Activated naive CD8-positive, alpha-beta T cell (primary cell): ENCODE results near the gene PDE3B.
"Not testable (repeated sequence)": the region's sequence is repeated elsewhere in the genome, so short reads cannot be mapped to it uniquely, and the experiment has no call there.

ENCODE experiments used
- H3K27ac Mint-ChIP-seq: one replicate; pipeline ENCODE4 v1.8.0; 2021; ENCODE audit warnings: mixed read lengths
- H3K27me3 Mint-ChIP-seq: one replicate; pipeline ENCODE4 v1.8.0; 2021; ENCODE audit warnings: mixed read lengths
- H3K36me3 Mint-ChIP-seq: one replicate; pipeline ENCODE4 v1.8.0; 2021; ENCODE audit warnings: mixed read lengths
- H3K4me1 Mint-ChIP-seq: one replicate; pipeline ENCODE4 v1.8.0; 2021; ENCODE audit warnings: low read depth, mixed read lengths
- H3K4me3 Mint-ChIP-seq: one replicate; pipeline ENCODE4 v1.8.0; 2021; ENCODE audit warnings: mild to moderate bottlenecking, mixed read lengths
- H3K9me3 Mint-ChIP-seq: one replicate; pipeline ENCODE4 v1.8.0; 2021; ENCODE audit warnings: low read depth, mixed read lengths

Gene PDE3B

DNA sequence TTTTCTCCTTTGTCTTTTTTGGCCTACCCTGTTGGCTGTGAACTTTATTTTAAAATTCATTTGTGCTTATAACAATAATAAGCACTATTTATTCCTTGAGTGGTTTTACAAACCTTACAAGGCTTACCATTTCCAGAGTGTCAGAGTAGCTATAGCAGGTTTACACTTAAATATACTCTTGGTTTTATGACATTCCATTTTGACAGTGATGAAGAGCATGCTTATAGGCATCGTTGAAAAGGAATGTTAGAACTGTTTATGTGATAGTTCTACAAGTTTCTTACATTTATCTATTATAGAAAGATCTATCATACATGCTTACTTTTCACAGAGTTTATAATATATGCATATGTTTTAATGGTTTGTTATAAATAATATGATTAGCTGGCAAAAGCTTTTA is 84.1 kb downstream of the PDE3B start:
- Mint-ChIP-seq H3K27ac (peak overlapping the region; percentile 91), H3K4me3 (peak overlapping the region; percentile 18), H3K36me3 (peaks cover 18% of the 10 kb centered on the region), H3K9me3 (no peaks in the 10 kb centered on the region), H3K27me3 (no peaks in the 10 kb centered on the region), H3K4me1 (peaks cover 70% of the 10 kb centered on the region)

DNA sequence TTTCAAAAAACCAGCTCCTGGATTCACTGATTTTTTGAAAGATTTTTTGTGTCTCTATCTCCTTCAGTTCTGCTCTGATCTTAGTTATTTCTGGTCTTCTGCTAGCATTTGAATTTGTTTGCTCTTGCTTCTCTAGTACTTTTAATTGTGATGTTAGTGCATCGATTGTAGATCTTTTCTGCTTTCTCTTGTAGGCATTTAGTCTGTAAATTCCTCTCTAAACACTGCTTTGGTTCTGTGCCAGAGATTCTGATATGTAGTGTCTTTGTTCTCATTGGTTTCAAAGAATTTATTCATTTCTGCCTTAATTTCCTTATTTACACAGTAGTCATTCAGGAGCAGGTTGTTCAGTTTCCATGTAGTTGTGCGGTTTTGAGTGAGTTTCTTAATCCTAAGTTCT is 96.9 kb downstream of the PDE3B start:
- H3K4me3 Mint-ChIP-seq: peak overlapping the region; percentile 1
- H3K9me3 Mint-ChIP-seq: peaks cover 24% of the 10 kb centered on the region
- H3K4me1 Mint-ChIP-seq: peaks cover 71% of the 10 kb centered on the region
- H3K36me3 Mint-ChIP-seq: peaks cover 39% of the 10 kb centered on the region
- not testable (repeated sequence) for H3K27me3 Mint-ChIP-seq
- H3K27ac Mint-ChIP-seq: peak overlapping the region; percentile 79

DNA sequence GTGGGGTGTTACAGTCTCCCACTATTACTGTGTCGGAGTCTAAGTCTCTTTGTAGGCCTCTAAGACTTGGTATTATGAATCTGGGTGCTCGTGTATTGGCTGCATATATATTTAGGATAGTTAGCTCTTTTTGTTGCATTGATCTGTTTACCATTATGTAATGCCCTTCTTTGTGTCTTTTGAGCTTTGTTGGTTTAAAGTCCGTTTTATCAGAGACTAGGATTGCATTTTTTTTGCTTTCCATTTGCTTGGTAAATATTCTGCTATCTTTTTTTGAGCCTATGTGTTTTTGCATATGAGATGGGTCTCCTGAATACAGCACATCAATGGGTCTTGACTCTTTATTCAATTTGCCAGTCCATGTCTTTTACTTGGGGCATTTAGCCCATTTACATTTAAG is 97.6 kb downstream of the PDE3B start:
- Mint-ChIP-seq H3K4me3 (no peak overlapping the region), H3K9me3 (peaks cover 24% of the 10 kb centered on the region), H3K36me3 (peaks cover 43% of the 10 kb centered on the region)

GRCh38 chr11:14742849-14743559 is 99.4 kb downstream of the PDE3B start:
- peaks cover 51% of the 10 kb centered on the region for H3K36me3 Mint-ChIP-seq

More for the DNA sequence above, 97.6 kb downstream of the PDE3B start:
- peak overlapping the region; percentile 89 for H3K27ac Mint-ChIP-seq
- H3K4me1 Mint-ChIP-seq: peaks cover 69% of the 10 kb centered on the region
- no peaks in the 10 kb centered on the region for H3K27me3 Mint-ChIP-seq

GRCh38 chr11:14743667-14744066 is 100.1 kb downstream of the PDE3B start:
- peak overlapping the region; percentile 51 for H3K4me3 Mint-ChIP-seq
- not testable (repeated sequence) for H3K27me3 Mint-ChIP-seq
- peak overlapping the region; percentile 81 for H3K27ac Mint-ChIP-seq
- H3K9me3 Mint-ChIP-seq: peaks cover 35% of the 10 kb centered on the region
- peaks cover 46% of the 10 kb centered on the region for H3K36me3 Mint-ChIP-seq
- peaks cover 67% of the 10 kb centered on the region for H3K4me1 Mint-ChIP-seq

More at GRCh38 chr11:14742849-14743559, 99.4 kb downstream of the PDE3B start:
- Mint-ChIP-seq H3K27ac (peak overlapping the region; percentile 89), H3K9me3 (peaks cover 35% of the 10 kb centered on the region), H3K4me3 (no peak overlapping the region), H3K27me3 (no peaks in the 10 kb centered on the region), H3K4me1 (peaks cover 73% of the 10 kb centered on the region)

DNA sequence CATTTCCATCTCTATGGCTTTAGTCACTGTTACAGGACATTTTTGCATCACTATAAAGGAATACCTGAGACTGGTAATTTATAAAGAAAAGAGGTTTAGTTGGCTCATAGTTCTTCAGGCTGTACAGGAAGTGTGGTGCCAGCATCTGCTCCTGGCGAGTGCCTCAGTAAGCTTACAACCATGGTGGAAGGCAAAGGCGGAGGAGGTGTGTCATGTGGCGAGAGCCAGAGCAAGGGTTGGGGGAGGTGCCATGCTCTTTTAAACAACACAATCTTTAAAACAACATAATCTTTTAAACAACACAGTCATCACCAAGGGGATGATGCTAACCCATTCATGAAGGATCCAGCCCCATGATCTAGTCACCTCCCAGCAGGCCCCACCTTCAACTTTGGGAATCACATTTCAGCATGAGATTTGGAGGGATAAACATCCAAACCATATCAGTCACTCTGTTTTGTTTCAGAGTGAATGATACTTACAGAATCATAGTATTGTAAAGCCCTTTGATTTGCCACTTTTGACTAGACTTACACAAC is 103.3 kb downstream of the PDE3B start:
- peaks cover 20% of the 10 kb centered on the region for H3K9me3 Mint-ChIP-seq
- H3K36me3 Mint-ChIP-seq: peaks cover 30% of the 10 kb centered on the region
- peaks cover 64% of the 10 kb centered on the region for H3K4me1 Mint-ChIP-seq
- peak overlapping the region; percentile 42 for H3K4me3 Mint-ChIP-seq
- no peaks in the 10 kb centered on the region for H3K27me3 Mint-ChIP-seq
- peak overlapping the region; percentile 89 for H3K27ac Mint-ChIP-seq

DNA sequence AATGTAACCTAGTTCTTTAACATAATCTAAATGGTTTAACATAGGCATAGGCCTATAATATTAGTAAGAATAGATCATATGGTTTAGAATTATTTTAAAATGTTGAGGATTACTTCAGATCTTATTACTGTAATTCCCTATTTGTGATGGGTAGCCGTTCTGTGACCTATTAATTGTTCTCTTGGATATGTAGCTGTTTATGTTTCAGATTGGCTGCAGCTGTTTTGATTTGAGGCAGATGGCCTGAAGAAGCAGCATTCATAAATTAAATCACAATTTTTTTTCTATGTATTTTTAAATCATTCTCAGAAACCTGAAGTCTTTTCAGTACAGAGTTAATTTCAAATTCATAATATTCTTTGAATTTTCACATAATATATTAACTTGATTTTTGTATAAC is 104.5 kb downstream of the PDE3B start:
- Mint-ChIP-seq H3K4me3 (no peak overlapping the region), H3K27me3 (no peaks in the 10 kb centered on the region), H3K4me1 (peaks cover 68% of the 10 kb centered on the region), H3K9me3 (peaks cover 14% of the 10 kb centered on the region), H3K36me3 (peaks cover 28% of the 10 kb centered on the region), H3K27ac (peak overlapping the region; percentile 28)

DNA sequence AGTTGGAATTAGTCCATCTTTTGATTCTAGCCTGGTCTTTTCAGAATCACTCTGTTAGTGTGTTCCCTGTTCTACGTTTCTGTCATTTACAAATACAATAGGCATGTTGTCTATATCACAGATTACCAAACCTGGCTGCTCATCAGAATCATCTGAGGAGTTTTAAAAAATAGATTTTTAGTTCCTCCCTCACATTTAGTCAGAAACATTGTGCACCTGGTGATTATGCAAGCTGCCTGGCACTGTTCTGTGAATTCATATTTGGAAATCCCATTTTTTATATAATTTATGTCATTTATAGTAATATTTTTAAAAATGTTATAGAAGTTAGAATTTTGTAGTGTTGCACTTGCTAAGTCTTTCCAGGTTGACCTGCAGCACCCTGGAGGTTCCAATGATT is 107.3 kb downstream of the PDE3B start:
- no peaks in the 10 kb centered on the region for H3K27me3 Mint-ChIP-seq
- peak overlapping the region; percentile 41 for H3K27ac Mint-ChIP-seq
- peaks cover 74% of the 10 kb centered on the region for H3K4me1 Mint-ChIP-seq

GRCh38 chr11:14751975-14752407 is 108.4 kb downstream of the PDE3B start:
- Mint-ChIP-seq H3K27me3 (no peaks in the 10 kb centered on the region), H3K4me3 (peak overlapping the region; percentile 68), H3K27ac (peak overlapping the region; percentile 94), H3K36me3 (peaks cover 15% of the 10 kb centered on the region), H3K4me1 (peaks cover 70% of the 10 kb centered on the region), H3K9me3 (peaks cover 4% of the 10 kb centered on the region)

More for the DNA sequence above, 107.3 kb downstream of the PDE3B start:
- Mint-ChIP-seq H3K4me3 (no peak overlapping the region), H3K36me3 (peaks cover 22% of the 10 kb centered on the region), H3K9me3 (peaks cover 11% of the 10 kb centered on the region)

GRCh38 chr11:14755140-14755539 is 111.5 kb downstream of the PDE3B start:
- no peaks in the 10 kb centered on the region for H3K27me3 Mint-ChIP-seq
- no peak overlapping the region for H3K4me3 Mint-ChIP-seq
- H3K4me1 Mint-ChIP-seq: peaks cover 65% of the 10 kb centered on the region
- H3K36me3 Mint-ChIP-seq: peaks cover 10% of the 10 kb centered on the region
- peak overlapping the region; percentile 84 for H3K27ac Mint-ChIP-seq
- no peaks in the 10 kb centered on the region for H3K9me3 Mint-ChIP-seq

DNA sequence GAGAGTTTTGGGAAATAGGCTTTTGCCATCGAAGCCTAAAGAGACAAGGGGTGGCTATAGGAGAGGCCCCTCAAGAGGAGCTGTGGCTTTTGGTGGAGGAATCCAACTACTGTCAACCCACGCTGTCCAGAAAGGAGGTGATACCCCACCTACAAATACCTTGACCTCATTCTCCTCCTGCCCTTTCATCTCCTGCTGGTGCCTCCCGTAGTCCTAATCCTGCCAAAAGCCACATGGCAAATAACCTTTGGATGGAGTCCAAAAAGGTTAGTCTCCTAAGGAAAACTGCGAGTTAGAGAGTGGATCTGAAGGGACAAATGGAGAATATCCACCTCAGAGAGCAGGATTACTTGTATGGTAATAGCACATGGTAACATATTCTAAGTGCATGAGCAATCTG is 112.7 kb downstream of the PDE3B start:
- Mint-ChIP-seq H3K27me3 (no peaks in the 10 kb centered on the region), H3K4me1 (peaks cover 69% of the 10 kb centered on the region), H3K9me3 (no peaks in the 10 kb centered on the region)

DNA sequence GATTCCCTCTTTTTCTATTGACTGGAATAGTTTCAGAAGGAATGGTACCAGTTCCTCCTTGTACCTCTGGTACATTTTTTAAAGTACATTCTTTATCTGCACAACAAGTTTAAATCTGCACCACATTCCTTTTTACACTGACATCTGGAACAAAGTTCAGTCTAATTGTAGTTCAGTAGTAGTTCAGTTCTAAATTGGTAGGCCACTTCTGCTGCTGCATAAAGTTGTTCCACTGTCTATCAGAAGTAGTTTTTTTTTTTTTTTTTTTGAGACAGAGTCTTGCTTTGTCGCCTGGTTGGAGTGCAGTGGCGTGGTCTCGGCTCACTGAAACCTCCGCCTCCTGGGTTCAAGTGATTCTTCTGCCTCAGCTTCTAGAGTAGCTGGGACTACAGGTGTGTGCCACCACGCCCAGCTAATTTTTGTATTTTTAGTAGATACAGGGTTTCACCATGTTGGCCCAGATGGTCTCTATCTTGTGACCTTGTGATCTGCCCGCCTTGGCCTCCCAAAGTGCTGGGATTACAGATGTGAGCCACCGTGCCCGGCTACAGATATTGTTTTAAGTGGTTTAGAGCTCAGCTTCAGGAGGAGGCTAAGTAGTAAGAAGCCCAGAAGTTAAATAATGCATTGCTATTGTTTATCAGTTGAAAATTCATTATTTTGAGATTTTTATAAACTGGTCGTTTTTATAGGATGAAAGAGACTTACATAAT is 115.9 kb downstream of the PDE3B start:
- Mint-ChIP-seq H3K4me3 (peak overlapping the region; percentile 75), H3K27ac (peak overlapping the region; percentile 95), H3K4me1 (peaks cover 46% of the 10 kb centered on the region)
- H3K9me3 Mint-ChIP-seq, H3K27me3 Mint-ChIP-seq, H3K36me3 Mint-ChIP-seq: not testable (repeated sequence)

More for the DNA sequence above, 112.7 kb downstream of the PDE3B start:
- H3K27ac Mint-ChIP-seq: peak overlapping the region; percentile 78
- no peak overlapping the region for H3K4me3 Mint-ChIP-seq
- peaks cover 10% of the 10 kb centered on the region for H3K36me3 Mint-ChIP-seq

DNA sequence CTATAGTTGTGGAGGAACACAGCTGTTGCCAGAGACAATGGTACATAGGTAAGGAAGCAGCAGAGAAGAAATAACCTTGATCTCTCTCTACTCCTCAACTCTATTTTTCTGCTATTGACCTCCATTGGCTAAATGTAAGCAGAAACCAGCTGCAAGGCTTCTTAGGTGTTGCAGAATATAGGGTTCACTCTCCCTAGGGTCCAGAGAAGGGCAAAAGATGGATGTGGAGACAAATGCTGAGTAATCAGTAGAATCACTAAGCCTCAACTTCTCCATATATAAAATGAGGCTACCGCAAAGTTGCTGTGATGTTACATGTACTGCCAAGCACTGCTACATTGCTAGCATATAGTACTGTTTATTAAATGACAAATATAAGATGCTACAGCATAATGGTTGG is 120.6 kb downstream of the PDE3B start:
- H3K27me3 Mint-ChIP-seq: no peaks in the 10 kb centered on the region
- no peaks in the 10 kb centered on the region for H3K9me3 Mint-ChIP-seq
- no peak overlapping the region for H3K27ac Mint-ChIP-seq
- H3K4me1 Mint-ChIP-seq: peaks cover 57% of the 10 kb centered on the region
- H3K36me3 Mint-ChIP-seq: peaks cover 2% of the 10 kb centered on the region
- H3K4me3 Mint-ChIP-seq: no peak overlapping the region

GRCh38 chr11:14764579-14765527 is 121.2 kb downstream of the PDE3B start:
- Mint-ChIP-seq H3K4me3 (no peak overlapping the region), H3K27me3 (no peaks in the 10 kb centered on the region), H3K36me3 (no peaks in the 10 kb centered on the region), H3K4me1 (peaks cover 56% of the 10 kb centered on the region), H3K27ac (no peak overlapping the region), H3K9me3 (no peaks in the 10 kb centered on the region)
